Breast epithelium (tissue), 4 donors: ENCODE data around the gene TPSB2. TPM values are rescaled to one million over a fixed set of nuclear protein-coding genes. Genes with fewer than 3 reads are reported as not detected.
"Not testable (repeated sequence)": the region's sequence is repeated elsewhere in the genome, so short reads cannot be mapped to it uniquely, and the experiment has no call there.

ENCODE experiments used
- DNase-seq, 2 donors: peaks; one replicate each; pipeline ENCODE4 v3.0.0-alpha.2; 2019; ENCODE audit warnings: low spot score in 2 of 2
- H3K27ac ChIP-seq, 2 donors: fragments of 200-600 bp; sonication (generic) in 1 of 2; one replicate each; pipeline ENCODE4 v1.5.1; 2016 to 2019; ENCODE audit warnings: mild to moderate bottlenecking in 1 of 2
- H3K27me3 ChIP-seq, 2 donors: fragments of 200-600 bp; sonication (generic) in 1 of 2; one replicate each; pipeline versions ENCODE4 v1.5.1 to v1.6.0; 2017 to 2019; ENCODE audit warnings: control low read depth in 1 of 2, mild to moderate bottlenecking in 1 of 2
- H3K36me3 ChIP-seq: fragments of 200-600 bp; one replicate; pipeline ENCODE4 v1.5.1; 2019
- H3K4me1 ChIP-seq, 2 donors: fragments of 200-600 bp; sonication (generic); one replicate each; pipeline ENCODE4 v1.5.1; 2016 to 2019; ENCODE audit warnings: control low read depth in 1 of 2
- H3K4me3 ChIP-seq, 3 donors: fragments of 200-600 bp; sonication (generic); 1 replicate in 2 of 3; 2 replicates in 1 of 3; pipeline ENCODE4 v1.5.1; 2016 to 2019; ENCODE audit warnings: mild to moderate bottlenecking in 3 of 3, moderate library complexity in 2 of 3
- H3K9me3 ChIP-seq, 2 donors: fragments of 200-600 bp; sonication (generic) in 1 of 2; one replicate each; pipeline ENCODE4 v1.5.1; 2016 to 2019; ENCODE audit warnings: control low read depth in 1 of 2
- CTCF ChIP-seq, 3 donors: fragments of 450-650 bp; IDR thresholded peaks; one replicate each; pipeline ENCODE4 v1.5.1; 2016 to 2017; ENCODE audit warnings: antibody characterized with exemption in 3 of 3, mild to moderate bottlenecking in 3 of 3, moderate library complexity in 3 of 3
- POLR2A ChIP-seq: fragments of 450-650 bp; IDR thresholded peaks from one replicate; pipeline ENCODE4 v1.6.1; 2016; ENCODE audit warnings: antibody characterized with exemption, mild to moderate bottlenecking, moderate library complexity
- POLR2AphosphoS5 ChIP-seq, 3 donors: sonication (generic); formaldehyde crosslinking; IDR thresholded peaks; one replicate each; pipeline ENCODE4 v1.6.1; 2017; ENCODE audit warnings: antibody characterized with exemption in 3 of 3
- intact Hi-C: fragments of 100-400 bp; cut with DNase I; formaldehyde crosslinking; loops from one replicate; pipeline ENCODE4 v1.15.1; 2023; ENCODE audit warnings: low total_unique reads
- total RNA-seq, 3 donors: library from RNA; depleted of rRNA; stranded (reverse); fragments of >200 nt; gene quantifications; one replicate each; pipeline ENCODE4 v1.1.0, GENCODE V29; 2016

The TPSB2 gene
- total RNA-seq, 3 donors from 2014 or later, result 5.6 to 195 (median 22.4) TPM

GRCh38 chr16:1257561-1258224 is 27.7 kb upstream of the TPSB2 start:
- Histone ChIP-seq H3K27ac (no peak overlapping the region), H3K4me1 (peaks cover 0 to 8% of the 10 kb centered on the region in 2 donors), H3K27me3 (peaks cover 0 to 67% of the 10 kb centered on the region in 2 donors), H3K9me3 (no peaks in the 10 kb centered on the region), H3K4me3 (no peak overlapping the region), H3K36me3 (no peaks in the 10 kb centered on the region)
- no peak for TF ChIP-seq POLR2AphosphoS5 (IDR thresholded peaks at IDR 0.05)
- no peak for TF ChIP-seq CTCF (IDR thresholded peaks at IDR 0.05)
- no peak for TF ChIP-seq POLR2A
- intact Hi-C loops, result no loop called here
- DNase-seq, result no peak

GRCh38 chr16:1256874-1257322 is 26.9 kb upstream of the TPSB2 start:
- H3K27me3 ChIP-seq, result peaks cover 0 to 59% of the 10 kb centered on the region in 2 donors
- no peak for TF ChIP-seq CTCF (IDR thresholded peaks at IDR 0.05)
- TF ChIP-seq POLR2A, result no peak
- no peak for TF ChIP-seq POLR2AphosphoS5 (IDR thresholded peaks at IDR 0.05)
- DNase-seq, result no peak

GRCh38 chr16:1256296-1256873 is 26.4 kb upstream of the TPSB2 start:
- H3K36me3 ChIP-seq, H3K4me1 ChIP-seq, H3K9me3 ChIP-seq, H3K27ac ChIP-seq, DNase-seq, H3K4me3 ChIP-seq, intact Hi-C loops: not testable (repeated sequence)
- peaks cover 0 to 54% of the 10 kb centered on the region in 2 donors for H3K27me3 ChIP-seq

More at GRCh38 chr16:1256874-1257322, 26.9 kb upstream of the TPSB2 start:
- Histone ChIP-seq H3K27ac (no peak overlapping the region), H3K9me3 (no peaks in the 10 kb centered on the region), H3K4me3 (no peak overlapping the region), H3K36me3 (no peaks in the 10 kb centered on the region), H3K4me1 (peaks cover 0 to 8% of the 10 kb centered on the region in 2 donors)
- intact Hi-C loops, result no loop called here

GRCh38 chr16:1255276-1256122 is 25.5 kb upstream of the TPSB2 start, which contains the start of gene TPSD1:
Gene TPSD1 (plus strand): TSS chr16:1256069. CDS start chr16:1256281, 212 bp downstream.
- DNase-seq, H3K36me3 ChIP-seq, H3K27ac ChIP-seq, intact Hi-C loops, H3K4me3 ChIP-seq, H3K4me1 ChIP-seq, H3K9me3 ChIP-seq: not testable (repeated sequence)
- H3K27me3 ChIP-seq, result peaks cover 0 to 45% of the 10 kb centered on the region in 2 donors

GRCh38 chr16:1254821-1255220 is 24.8 kb upstream of the TPSB2 start:
- H3K4me3 ChIP-seq, H3K36me3 ChIP-seq, H3K9me3 ChIP-seq, H3K4me1 ChIP-seq, intact Hi-C loops, H3K27ac ChIP-seq, DNase-seq: not testable (repeated sequence)
- H3K27me3 ChIP-seq, result peaks cover 0 to 38% of the 10 kb centered on the region in 2 donors

GRCh38 chr16:1253701-1254364 is 23.8 kb upstream of the TPSB2 start:
- H3K27ac ChIP-seq, H3K9me3 ChIP-seq, H3K36me3 ChIP-seq, DNase-seq, H3K4me3 ChIP-seq, H3K4me1 ChIP-seq, intact Hi-C loops: not testable (repeated sequence)
- peaks cover 0 to 28% of the 10 kb centered on the region in 2 donors for H3K27me3 ChIP-seq

- DNase-seq, result not testable (repeated sequence)
Measured at GRCh38 chr16:1249031-1249755, 19.2 kb upstream of the TPSB2 start.

GRCh38 chr16:1247903-1248537 is 18.0 kb upstream of the TPSB2 start:
- H3K4me3 ChIP-seq, intact Hi-C loops, H3K4me1 ChIP-seq, H3K9me3 ChIP-seq, H3K36me3 ChIP-seq, DNase-seq, H3K27ac ChIP-seq: not testable (repeated sequence)
- H3K27me3 ChIP-seq, result peaks cover 0 to 11% of the 10 kb centered on the region in 2 donors

More at GRCh38 chr16:1249031-1249755, 19.2 kb upstream of the TPSB2 start:
- H3K4me1 ChIP-seq, H3K36me3 ChIP-seq, H3K4me3 ChIP-seq, H3K27ac ChIP-seq, intact Hi-C loops, H3K9me3 ChIP-seq: not testable (repeated sequence)
- H3K27me3 ChIP-seq, result peaks cover 0 to 11% of the 10 kb centered on the region in 2 donors
